IPS DF 19.7 (cell line): ENCODE data around the gene TTC33.
"Not testable (repeated sequence)": the region's sequence is repeated elsewhere in the genome, so short reads cannot be mapped to it uniquely, and the experiment has no call there.

Experiments
- DNase-seq: peaks from one replicate; pipeline ENCODE4 v3.0.0-alpha.2; 2013; ENCODE audit warnings: low read depth, low spot score

Gene TTC33

GRCh38 chr5:40720069-40720468 lies 35.7 kb downstream of the TTC33 start:
- DNase-seq = no peak

GRCh38 chr5:40717281-40717680 lies 38.5 kb downstream of the TTC33 start:
- no peak for DNase-seq

- no peak for DNase-seq
These were observed 39.2 kb downstream of the TTC33 start for GRCh38 chr5:40716590-40716989.

- no peak for DNase-seq
These were observed 39.8 kb downstream of the TTC33 start for GRCh38 chr5:40716000-40716399.

- no peak for DNase-seq
These were observed 41.8 kb downstream of the TTC33 start for GRCh38 chr5:40714001-40714400.

- DNase-seq = not testable (repeated sequence)
These were observed 45.2 kb downstream of the TTC33 start for GRCh38 chr5:40710575-40710974.

GRCh38 chr5:40705484-40705883 lies 50.3 kb downstream of the TTC33 start:
- DNase-seq = not testable (repeated sequence)

- not testable (repeated sequence) for DNase-seq
These were observed 53.7 kb downstream of the TTC33 start for GRCh38 chr5:40702027-40702426.

- DNase-seq = no peak
These were observed 55.5 kb downstream of the TTC33 start for GRCh38 chr5:40700116-40700782.

- no peak for DNase-seq
These were observed 61.3 kb downstream of the TTC33 start for GRCh38 chr5:40694433-40694832.

- no peak for DNase-seq
These were observed 63.9 kb downstream of the TTC33 start for GRCh38 chr5:40691894-40692293.

GRCh38 chr5:40690267-40690666 lies 65.5 kb downstream of the TTC33 start:
- DNase-seq = no peak

GRCh38 chr5:40689438-40689837 lies 66.3 kb downstream of the TTC33 start:
- no peak for DNase-seq

GRCh38 chr5:40688996-40689395 lies 66.8 kb downstream of the TTC33 start:
- no peak for DNase-seq

GRCh38 chr5:40688127-40688761 lies 67.5 kb downstream of the TTC33 start:
- DNase-seq = no peak

GRCh38 chr5:40687321-40687720 lies 68.4 kb downstream of the TTC33 start:
- no peak for DNase-seq

- no peak for DNase-seq
These were observed 69.7 kb downstream of the TTC33 start for GRCh38 chr5:40685976-40686486.

- DNase-seq = no peak
These were observed 70.6 kb downstream of the TTC33 start for GRCh38 chr5:40685193-40685592.

- no peak for DNase-seq
These were observed 72.5 kb downstream of the TTC33 start for GRCh38 chr5:40683305-40683704.

GRCh38 chr5:40682154-40683017 lies 73.4 kb downstream of the TTC33 start:
- no peak for DNase-seq

GRCh38 chr5:40681363-40682153 lies 74.2 kb downstream of the TTC33 start:
- no peak for DNase-seq
